Gastrocnemius medialis (tissue), 4 donors: ENCODE measurements around the gene SCARB2. TPM values are rescaled to one million over a fixed set of nuclear protein-coding genes. Genes with fewer than 3 reads are reported as not detected.

Experiments used
- ATAC-seq, 2 donors: fragments of 150-250 bp; one replicate each; pipeline ENCODE4 v1.9.1; 2016
- DNase-seq, 2 donors: peaks; one replicate each; pipeline ENCODE4 v3.0.0-alpha.2; 2019
- H3K27ac ChIP-seq, 4 donors: fragments of 200-600 bp; sonication (generic); 1 replicate in 1 of 4; 2 replicates in 3 of 4; pipeline ENCODE4 v1.5.1; 2016 to 2018; ENCODE audit warnings: mild to moderate bottlenecking in 2 of 4, moderate library complexity in 1 of 4
- H3K27me3 ChIP-seq, 3 donors: fragments of 200-600 bp; sonication (generic) in 2 of 3; 1 replicate in 1 of 3; 2 replicates in 2 of 3; pipeline versions ENCODE4 v1.5.1 to v1.6.0; 2016 to 2019; ENCODE audit warnings: mild to moderate bottlenecking in 1 of 3, moderate library complexity in 1 of 3
- H3K36me3 ChIP-seq, 2 donors: fragments of 200-600 bp; sonication (generic) in 1 of 2; one replicate each; pipeline ENCODE4 v1.5.1; 2017 to 2018
- H3K4me1 ChIP-seq, 2 donors: fragments of 200-600 bp; sonication (generic) in 1 of 2; one replicate each; pipeline ENCODE4 v1.5.1; 2016 to 2017; ENCODE audit warnings: mild to moderate bottlenecking in 2 of 2
- H3K4me3 ChIP-seq, 4 donors: fragments of 200-600 bp; sonication (generic) in 3 of 4; 1 replicate in 1 of 4; 2 replicates in 3 of 4; pipeline ENCODE4 v1.5.1; 2016 to 2019; ENCODE audit warnings: mild to moderate bottlenecking in 2 of 4
- H3K9me3 ChIP-seq, 3 donors: fragments of 200-600 bp; sonication (generic) in 2 of 3; 1 replicate in 1 of 3; 2 replicates in 2 of 3; pipeline ENCODE4 v1.5.1; 2016 to 2019
- CTCF ChIP-seq, 5 experiments: fragments of 450-650 bp in 3 of 5; fragments of 200-600 bp in 2 of 5; sonication (generic) in 2 of 5; IDR thresholded peaks in 4 of 5; conservative IDR thresholded peaks in 1 of 5; 1 replicate in 4 of 5; 2 replicates in 1 of 5; pipeline ENCODE4 v1.5.1; 2016 to 2019; ENCODE audit warnings: antibody characterized with exemption in 5 of 5, mild to moderate bottlenecking in 3 of 5, moderate library complexity in 3 of 5
- POLR2A ChIP-seq, 2 donors: fragments of 450-650 bp; IDR thresholded peaks; one replicate each; pipeline ENCODE4 v1.6.1; 2017; ENCODE audit warnings: antibody characterized with exemption in 2 of 2, mild to moderate bottlenecking in 2 of 2, moderate library complexity in 2 of 2
- in situ Hi-C, 4 donors: fragments of 200-750 bp; cut with MboI; loops; one replicate each; pipeline versions ENCODE4 v1.15.0 to v1.8.0; 2017; ENCODE audit warnings: low sequenced_read_pairs in 4 of 4
- intact Hi-C: fragments of 100-400 bp; cut with DNase I; formaldehyde crosslinking; loops from one replicate; pipeline ENCODE4 v1.15.1; 2023; ENCODE audit warnings: low total_unique reads
- total RNA-seq, 4 donors: library from RNA; depleted of rRNA; stranded (reverse); fragments of >200 nt; gene quantifications; one replicate each; pipeline versions ENCODE4 v1.1.0 to v1.2.3, GENCODE V29; 2016

The SCARB2 gene, protein sequence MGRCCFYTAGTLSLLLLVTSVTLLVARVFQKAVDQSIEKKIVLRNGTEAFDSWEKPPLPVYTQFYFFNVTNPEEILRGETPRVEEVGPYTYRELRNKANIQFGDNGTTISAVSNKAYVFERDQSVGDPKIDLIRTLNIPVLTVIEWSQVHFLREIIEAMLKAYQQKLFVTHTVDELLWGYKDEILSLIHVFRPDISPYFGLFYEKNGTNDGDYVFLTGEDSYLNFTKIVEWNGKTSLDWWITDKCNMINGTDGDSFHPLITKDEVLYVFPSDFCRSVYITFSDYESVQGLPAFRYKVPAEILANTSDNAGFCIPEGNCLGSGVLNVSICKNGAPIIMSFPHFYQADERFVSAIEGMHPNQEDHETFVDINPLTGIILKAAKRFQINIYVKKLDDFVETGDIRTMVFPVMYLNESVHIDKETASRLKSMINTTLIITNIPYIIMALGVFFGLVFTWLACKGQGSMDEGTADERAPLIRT
- total RNA-seq, result 100 to 1,000 TPM in 3 of 4 donors, 10 to 100 TPM in 1; 91.3 to 292 (median 186) TPM

- peak; percentile 85 to 88 for DNase-seq
- peak within 1 kb of the TSS; percentile 90 to 97 (median 96) for H3K27ac ChIP-seq
- H3K9me3 ChIP-seq, result no peaks in the 10 kb centered on the region
- in situ Hi-C loops, result no loop called here
- intact Hi-C loops, result loop anchor here (2.0 to 10.0 kb wide), 3 partner anchors 15 to 861 kb away; partner anchors contain the start of genes CCNI and USO1
- TF ChIP-seq CTCF (IDR thresholded peaks at IDR 0.05 in 4 of 5, conservative IDR thresholded peaks at IDR 0.05 in 1 of 5), result peak in 3 of 5 experiments; percentile 5 to 25 (median 21)
- TF ChIP-seq POLR2A (IDR thresholded peaks at IDR 0.05), result peak; percentile 96 to 98
- H3K27me3 ChIP-seq, result no peaks in the 10 kb centered on the region
- peaks cover 81 to 82% of the 10 kb centered on the region in 2 donors for H3K4me1 ChIP-seq
- ATAC-seq, result peak; percentile 64 to 65
- no peaks in the 10 kb centered on the region for H3K36me3 ChIP-seq
- H3K4me3 ChIP-seq, result peak within 1 kb of the TSS; percentile 71 to 98 (median 86)
These were observed at the start of gene SCARB2 for GRCh38 chr4:76213415-76214176. SCARB2 (minus strand) TSS chr4:76213824; CDS start chr4:76213543, 281 bp downstream.

DNA sequence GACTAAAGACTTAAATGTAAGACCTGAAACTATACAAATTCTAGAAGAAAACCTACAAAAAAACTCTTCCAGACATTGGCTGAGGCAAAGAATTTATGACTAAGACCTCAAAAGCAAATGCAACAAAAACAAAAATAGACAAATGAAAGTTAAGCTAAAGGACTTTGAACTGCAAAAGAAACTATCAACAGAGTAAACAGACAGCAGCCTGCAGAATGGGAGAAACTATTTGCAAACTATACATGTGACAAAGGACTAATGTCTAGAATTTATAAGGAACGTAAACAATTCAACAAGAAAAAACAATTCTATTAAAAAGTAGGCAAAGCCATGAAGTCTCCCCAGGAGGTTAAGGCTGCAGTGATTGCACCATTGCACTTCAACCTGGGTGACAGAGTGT is 46.9 kb upstream of the SCARB2 start:
- no peak for ATAC-seq
- intact Hi-C loops, result no loop called here
- Histone ChIP-seq H3K27me3 (no peaks in the 10 kb centered on the region), H3K4me1 (no peaks in the 10 kb centered on the region), H3K36me3 (no peaks in the 10 kb centered on the region), H3K9me3 (no peaks in the 10 kb centered on the region), H3K27ac (no peak overlapping the region), H3K4me3 (no peak overlapping the region)
- in situ Hi-C loops, result loop anchor here in 1 of 4 donors (25.0 kb wide), 1 partner anchor 252 kb away; no protein-coding TSS in a partner anchor
- TF ChIP-seq CTCF (IDR thresholded peaks at IDR 0.05 in 4 of 5, conservative IDR thresholded peaks at IDR 0.05 in 1 of 5), result no peak
- no peak for TF ChIP-seq POLR2A (IDR thresholded peaks at IDR 0.05)
- no peak for DNase-seq

DNA sequence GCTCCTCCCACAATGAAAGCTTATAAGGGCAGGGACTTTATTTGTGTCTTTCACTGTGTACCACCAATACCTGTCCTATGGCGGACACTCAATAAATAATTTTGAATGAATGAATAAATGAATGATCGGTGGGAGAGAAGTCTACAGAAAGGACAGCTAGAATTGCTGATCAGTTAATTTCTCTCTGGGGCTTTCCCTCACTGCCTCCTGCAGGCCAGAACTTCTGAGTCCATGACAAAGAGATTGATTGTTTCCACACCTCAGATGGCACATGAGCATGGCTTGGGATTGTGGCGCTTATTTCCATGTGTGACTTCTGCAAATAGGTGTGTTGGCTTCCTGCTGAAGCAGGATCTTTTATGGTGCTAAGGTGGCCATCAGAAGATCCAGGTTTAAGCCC is 44.2 kb upstream of the SCARB2 start:
- H3K27me3 ChIP-seq, result no peaks in the 10 kb centered on the region
- H3K4me3 ChIP-seq, result no peak overlapping the region
- H3K36me3 ChIP-seq, result no peaks in the 10 kb centered on the region
- H3K9me3 ChIP-seq, result no peaks in the 10 kb centered on the region
- TF ChIP-seq POLR2A (IDR thresholded peaks at IDR 0.05) (no peak), CTCF (IDR thresholded peaks at IDR 0.05 in 4 of 5, conservative IDR thresholded peaks at IDR 0.05 in 1 of 5) (no peak)
- no peak for DNase-seq
- intact Hi-C loops (loop anchor here (10.0 kb wide), 1 partner anchor 247 kb away; no protein-coding TSS in a partner anchor), in situ Hi-C loops (loop anchor here in 1 of 4 donors (25.0 kb wide), 1 partner anchor 254 kb away; no protein-coding TSS in a partner anchor)
- H3K27ac ChIP-seq, result no peak overlapping the region
- no peaks in the 10 kb centered on the region for H3K4me1 ChIP-seq
- no peak for ATAC-seq

DNA sequence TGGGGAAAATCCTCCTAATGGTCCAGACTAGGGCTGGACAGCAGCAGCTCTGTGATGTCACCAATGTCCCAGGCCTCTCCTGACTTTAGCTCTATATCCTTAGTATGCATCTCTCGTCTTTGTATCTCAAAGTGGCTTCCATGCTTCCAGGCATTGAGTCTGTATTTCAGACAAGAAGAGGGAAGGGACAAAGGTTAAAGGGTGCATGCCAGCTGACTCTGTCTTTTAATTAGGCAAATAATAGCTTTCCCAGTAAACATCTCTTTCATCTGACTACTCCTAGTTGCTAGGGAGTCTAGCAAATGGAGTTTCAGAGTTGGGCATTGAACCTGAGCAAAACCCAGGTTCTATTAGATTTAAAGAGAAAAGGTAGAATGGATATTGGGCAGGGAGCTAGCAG is 43.3 kb upstream of the SCARB2 start:
- Histone ChIP-seq H3K4me1 (peaks cover 0 to 1% of the 10 kb centered on the region in 2 donors), H3K4me3 (no peak overlapping the region), H3K9me3 (no peaks in the 10 kb centered on the region), H3K36me3 (no peaks in the 10 kb centered on the region), H3K27me3 (no peaks in the 10 kb centered on the region), H3K27ac (no peak overlapping the region)
- DNase-seq (no peak), ATAC-seq (no peak)
- TF ChIP-seq POLR2A (IDR thresholded peaks at IDR 0.05) (no peak), CTCF (IDR thresholded peaks at IDR 0.05 in 4 of 5, conservative IDR thresholded peaks at IDR 0.05 in 1 of 5) (no peak)
- in situ Hi-C loops, result loop anchor here in 1 of 4 donors (25.0 kb wide), 1 partner anchor 255 kb away; no protein-coding TSS in a partner anchor
- intact Hi-C loops, result loop anchor here (10.0 kb wide), 1 partner anchor 248 kb away; no protein-coding TSS in a partner anchor
